DND-41 (cell line): ENCODE measurements around the gene ZDHHC14.

ENCODE experiments used
- EZH2 ChIP-seq: IDR thresholded peaks from 3 replicates; pipeline ENCODE4 v1.6.1; 2012; ENCODE audit warnings: borderline replicate concordance, low read depth, mild to moderate bottlenecking, moderate library complexity, low read length, inconsistent platforms; ENCODE audit not compliant: severe bottlenecking
- TF ChIP-seq, protein P1 (sequence below): IDR thresholded peaks from 2 replicates; pipeline ENCODE4 v1.5.1; 2012; ENCODE audit warnings: borderline replicate concordance, low read length, moderate library complexity, mild to moderate bottlenecking; ENCODE audit not compliant: poor library complexity, severe bottlenecking; ENCODE audit errors: extremely low read depth

DNA sequence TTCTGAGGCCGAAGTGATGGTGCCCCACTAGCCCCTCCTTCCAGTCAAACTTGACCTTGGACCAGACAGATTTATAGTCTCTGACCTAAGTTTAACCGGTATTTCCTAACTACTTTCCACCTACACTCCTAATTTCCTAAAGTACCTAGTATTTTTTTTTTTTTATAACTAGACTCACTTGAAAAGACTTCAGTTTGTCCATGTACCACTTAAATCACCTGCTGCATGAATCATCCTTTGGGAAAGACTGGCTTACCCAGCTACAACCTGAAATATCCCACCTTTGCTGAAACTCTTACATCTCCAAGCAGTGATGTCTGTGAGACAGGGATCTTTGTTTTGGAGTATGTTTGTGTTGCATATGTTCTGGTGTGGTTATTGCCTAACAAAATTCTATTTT, 71.1 kb downstream of the ZDHHC14 start:
- TF ChIP-seq, protein P1, sequence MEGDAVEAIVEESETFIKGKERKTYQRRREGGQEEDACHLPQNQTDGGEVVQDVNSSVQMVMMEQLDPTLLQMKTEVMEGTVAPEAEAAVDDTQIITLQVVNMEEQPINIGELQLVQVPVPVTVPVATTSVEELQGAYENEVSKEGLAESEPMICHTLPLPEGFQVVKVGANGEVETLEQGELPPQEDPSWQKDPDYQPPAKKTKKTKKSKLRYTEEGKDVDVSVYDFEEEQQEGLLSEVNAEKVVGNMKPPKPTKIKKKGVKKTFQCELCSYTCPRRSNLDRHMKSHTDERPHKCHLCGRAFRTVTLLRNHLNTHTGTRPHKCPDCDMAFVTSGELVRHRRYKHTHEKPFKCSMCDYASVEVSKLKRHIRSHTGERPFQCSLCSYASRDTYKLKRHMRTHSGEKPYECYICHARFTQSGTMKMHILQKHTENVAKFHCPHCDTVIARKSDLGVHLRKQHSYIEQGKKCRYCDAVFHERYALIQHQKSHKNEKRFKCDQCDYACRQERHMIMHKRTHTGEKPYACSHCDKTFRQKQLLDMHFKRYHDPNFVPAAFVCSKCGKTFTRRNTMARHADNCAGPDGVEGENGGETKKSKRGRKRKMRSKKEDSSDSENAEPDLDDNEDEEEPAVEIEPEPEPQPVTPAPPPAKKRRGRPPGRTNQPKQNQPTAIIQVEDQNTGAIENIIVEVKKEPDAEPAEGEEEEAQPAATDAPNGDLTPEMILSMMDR, result no peak
- TF ChIP-seq EZH2, result no peak
